Measurements from ENCODE around the gene OR51G1.

- no peak for TF ChIP-seq EZH2phosphoT487 (IDR thresholded peaks at IDR 0.05; ENCODE audit: borderline replicate concordance, low read length)
- TF ChIP-seq CTCF (IDR thresholded peaks at IDR 0.05; ENCODE audit: low read depth, low read length, poor library complexity, severe bottlenecking) = no peak
Observed at GRCh38 chr11:4962816-4963215, 38.7 kb upstream of the OR51G1 start.

All from DOHH2 (cell line).